Muscle layer of duodenum (tissue), 2 donors: Measurements from ENCODE around the gene USF1.
"Not testable (repeated sequence)": the region's sequence is repeated elsewhere in the genome, so short reads cannot be mapped to it uniquely, and the experiment has no call there.

Experiments used
- H3K27ac ChIP-seq: one replicate; pipeline ENCODE4 v1.7.0; 2013; ENCODE audit warnings: mild to moderate bottlenecking, low read length
- H3K27me3 ChIP-seq: one replicate; pipeline ENCODE4 v1.7.0; 2013; ENCODE audit warnings: low read depth, mild to moderate bottlenecking, control low read depth, low read length
- H3K36me3 ChIP-seq, 2 donors: one replicate each; pipeline ENCODE4 v1.7.0; 2013; ENCODE audit warnings: low read length in 2 of 2, control low read depth in 1 of 2, mild to moderate bottlenecking in 1 of 2; ENCODE audit not compliant: insufficient read depth in 2 of 2, control insufficient read depth in 1 of 2
- H3K4me1 ChIP-seq, 2 donors: one replicate each; pipeline ENCODE4 v1.7.0; 2013; ENCODE audit warnings: low read length in 2 of 2, mild to moderate bottlenecking in 2 of 2, control low read depth in 1 of 2, moderate library complexity in 1 of 2; ENCODE audit not compliant: insufficient read depth in 2 of 2, control insufficient read depth in 1 of 2
- H3K4me3 ChIP-seq, 2 donors: one replicate each; pipeline ENCODE4 v1.7.0; 2013; ENCODE audit warnings: low read length in 2 of 2, low read depth in 1 of 2, mild to moderate bottlenecking in 1 of 2
- H3K9me3 ChIP-seq, 2 donors: one replicate each; pipeline ENCODE4 v1.7.0; 2013; ENCODE audit warnings: low read length in 2 of 2, control low read depth in 1 of 2, mild to moderate bottlenecking in 1 of 2; ENCODE audit not compliant: control insufficient read depth in 1 of 2
- donor health status: healthy.

USF1 gene

DNA sequence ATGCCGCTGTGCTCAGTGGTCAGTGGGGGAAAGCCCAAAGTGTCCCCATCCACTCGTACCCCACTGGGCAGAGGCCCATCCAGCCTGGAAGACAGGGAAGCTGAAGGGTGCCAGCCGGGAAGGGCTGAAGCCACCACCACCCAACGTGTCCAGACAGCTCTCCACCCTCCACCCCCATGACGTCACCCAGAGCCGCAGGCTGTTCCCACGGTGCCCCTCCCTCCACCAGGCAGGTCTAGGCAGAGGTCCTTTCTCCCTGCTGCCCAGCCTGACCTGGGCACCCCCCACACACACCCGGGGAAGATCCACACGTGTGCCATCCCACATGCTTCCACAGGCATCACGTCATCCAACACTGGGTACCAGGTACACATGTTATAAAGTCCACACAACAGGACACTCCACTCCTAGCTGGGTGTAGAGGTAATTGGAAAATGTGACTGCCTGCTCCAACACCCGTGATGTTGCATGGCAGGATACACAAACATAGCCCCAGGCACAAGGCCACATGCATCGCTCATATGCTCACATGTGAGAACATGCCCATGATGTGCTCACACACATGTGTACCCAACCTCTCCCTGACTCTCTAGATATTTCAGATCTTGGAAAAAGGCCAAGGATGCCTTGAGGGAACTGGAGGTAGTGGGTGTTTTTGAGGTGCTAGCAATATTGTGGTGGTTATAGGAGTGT, 29.0 kb upstream of the USF1 start:
- H3K4me1 ChIP-seq, result no peaks in the 10 kb centered on the region

DNA sequence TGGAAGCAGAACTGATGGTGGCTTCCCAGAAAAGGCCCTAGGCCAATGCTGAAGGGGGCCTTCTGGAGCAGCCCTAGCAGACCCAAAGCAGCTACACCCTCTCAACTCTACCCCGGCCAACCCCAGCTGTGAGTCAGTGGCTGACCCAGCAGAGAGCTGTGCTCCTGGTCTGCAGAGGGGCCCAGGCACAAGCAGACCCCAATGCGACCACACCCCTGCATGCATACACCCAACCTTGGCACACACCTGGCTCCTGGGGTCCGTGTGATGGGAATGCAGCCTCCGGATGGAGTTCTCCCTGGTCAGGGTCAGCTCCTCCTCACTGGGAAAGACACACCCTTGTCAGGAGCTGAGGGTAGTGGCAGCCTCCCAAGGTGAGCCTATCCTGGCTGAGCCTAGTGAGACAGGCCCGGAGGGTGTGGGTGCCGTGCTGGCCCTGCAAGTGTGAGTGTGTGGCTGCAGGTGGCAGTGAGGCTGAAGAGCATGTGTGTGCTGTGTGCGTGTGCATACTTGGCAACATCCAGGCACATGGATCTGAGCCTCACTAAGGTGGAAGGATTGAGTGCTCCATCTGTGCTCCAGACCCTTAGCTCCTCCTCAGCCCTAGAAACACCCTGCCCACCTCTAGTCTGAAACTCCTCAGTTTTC, 27.8 kb upstream of the USF1 start:
- H3K4me1 ChIP-seq, result no peaks in the 10 kb centered on the region
- no peaks in the 10 kb centered on the region for H3K36me3 ChIP-seq
- no peak overlapping the region for H3K4me3 ChIP-seq
- no peak overlapping the region for H3K27ac ChIP-seq
- no peaks in the 10 kb centered on the region for H3K27me3 ChIP-seq
- no peaks in the 10 kb centered on the region for H3K9me3 ChIP-seq

More for the DNA sequence above, 29.0 kb upstream of the USF1 start:
- Histone ChIP-seq H3K27me3 (no peaks in the 10 kb centered on the region), H3K27ac (no peak overlapping the region), H3K36me3 (no peaks in the 10 kb centered on the region), H3K4me3 (no peak overlapping the region), H3K9me3 (no peaks in the 10 kb centered on the region)

DNA sequence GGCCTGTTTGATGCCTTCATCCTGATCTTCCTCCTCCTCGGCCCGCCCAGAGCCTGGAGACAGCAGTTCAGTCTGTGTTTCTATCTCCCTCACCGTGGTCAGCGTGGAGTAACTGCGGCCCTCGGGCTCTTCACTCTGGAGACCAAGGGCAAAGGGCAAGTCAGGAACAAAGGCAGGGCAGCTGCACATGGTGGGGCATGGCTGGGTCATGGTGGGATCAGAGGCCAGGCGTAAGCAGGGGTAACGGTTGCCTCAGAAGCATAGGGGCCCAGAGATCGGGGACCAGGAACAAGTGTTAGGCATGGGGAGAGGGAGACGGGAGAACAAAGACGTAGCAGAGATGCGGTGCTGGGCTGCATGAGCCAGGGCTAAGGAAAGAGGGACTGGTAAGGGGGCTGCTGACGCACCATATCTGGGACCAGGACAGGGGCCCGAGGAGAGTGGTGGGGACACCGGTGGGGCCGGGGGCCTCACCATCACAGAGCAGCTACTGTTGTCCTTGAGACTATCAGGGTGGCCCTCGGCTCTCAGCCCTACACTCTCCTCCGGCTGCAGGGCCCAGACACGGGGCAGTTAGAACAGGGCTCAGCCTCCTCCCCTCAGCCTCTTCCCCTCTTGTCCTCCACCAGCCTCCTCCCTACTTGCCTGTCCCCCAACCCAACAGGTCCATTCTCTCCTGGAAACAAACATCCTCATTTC, 27.1 kb upstream of the USF1 start:
- H3K27me3 ChIP-seq, result no peaks in the 10 kb centered on the region
- no peak overlapping the region for H3K27ac ChIP-seq
- no peaks in the 10 kb centered on the region for H3K36me3 ChIP-seq
- H3K9me3 ChIP-seq, result no peaks in the 10 kb centered on the region
- no peaks in the 10 kb centered on the region for H3K4me1 ChIP-seq
- H3K4me3 ChIP-seq, result no peak overlapping the region

DNA sequence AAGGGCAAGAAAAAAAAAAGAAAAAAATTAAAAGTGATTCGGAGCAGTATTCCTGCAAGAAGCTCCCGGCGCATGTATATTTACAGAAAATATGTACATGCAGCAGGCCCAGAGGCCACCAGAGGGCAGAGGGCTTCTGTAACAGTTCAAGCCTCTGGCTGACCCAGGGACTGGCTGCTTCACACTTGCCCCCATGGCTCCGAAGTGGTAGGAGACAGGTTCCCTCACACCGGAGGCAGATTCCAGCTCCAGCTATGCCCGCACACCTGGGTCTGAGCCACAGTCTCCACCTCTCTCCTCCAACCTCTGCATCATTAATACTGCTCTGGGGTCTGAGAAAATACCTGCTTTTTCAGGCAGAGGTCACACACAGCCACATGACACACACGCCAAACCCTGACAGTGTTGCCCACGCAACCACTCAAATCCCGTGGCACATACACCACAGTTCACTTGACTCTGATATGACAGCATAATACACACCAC, 26.2 kb upstream of the USF1 start:
- Histone ChIP-seq H3K9me3 (no peaks in the 10 kb centered on the region), H3K4me1 (no peaks in the 10 kb centered on the region), H3K27me3 (no peaks in the 10 kb centered on the region), H3K4me3 (no peak overlapping the region), H3K27ac (no peak overlapping the region), H3K36me3 (no peaks in the 10 kb centered on the region)

DNA sequence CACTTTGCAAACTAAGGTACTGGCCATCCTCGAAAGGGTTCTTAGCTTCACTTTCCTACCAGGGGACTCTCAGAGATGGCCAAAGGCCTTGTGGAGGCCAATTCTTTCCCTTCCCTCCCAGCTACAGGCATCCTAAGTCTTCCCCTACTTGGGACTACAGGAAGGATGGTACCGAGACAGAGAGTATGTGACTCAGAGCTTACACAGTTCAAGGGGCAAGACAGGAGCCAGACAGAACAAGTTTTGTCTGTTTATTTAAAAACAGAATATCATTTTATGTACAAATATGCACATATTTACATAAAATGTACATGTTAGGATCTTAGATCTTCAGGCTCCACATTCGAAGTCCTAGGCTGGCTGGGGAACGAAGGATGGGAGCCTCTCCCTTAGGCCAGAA, 25.0 kb upstream of the USF1 start:
- H3K27me3 ChIP-seq, result no peaks in the 10 kb centered on the region
- no peak overlapping the region for H3K27ac ChIP-seq
- H3K36me3 ChIP-seq, result no peaks in the 10 kb centered on the region
- H3K9me3 ChIP-seq, result no peaks in the 10 kb centered on the region
- no peak overlapping the region for H3K4me3 ChIP-seq
- no peaks in the 10 kb centered on the region for H3K4me1 ChIP-seq

DNA sequence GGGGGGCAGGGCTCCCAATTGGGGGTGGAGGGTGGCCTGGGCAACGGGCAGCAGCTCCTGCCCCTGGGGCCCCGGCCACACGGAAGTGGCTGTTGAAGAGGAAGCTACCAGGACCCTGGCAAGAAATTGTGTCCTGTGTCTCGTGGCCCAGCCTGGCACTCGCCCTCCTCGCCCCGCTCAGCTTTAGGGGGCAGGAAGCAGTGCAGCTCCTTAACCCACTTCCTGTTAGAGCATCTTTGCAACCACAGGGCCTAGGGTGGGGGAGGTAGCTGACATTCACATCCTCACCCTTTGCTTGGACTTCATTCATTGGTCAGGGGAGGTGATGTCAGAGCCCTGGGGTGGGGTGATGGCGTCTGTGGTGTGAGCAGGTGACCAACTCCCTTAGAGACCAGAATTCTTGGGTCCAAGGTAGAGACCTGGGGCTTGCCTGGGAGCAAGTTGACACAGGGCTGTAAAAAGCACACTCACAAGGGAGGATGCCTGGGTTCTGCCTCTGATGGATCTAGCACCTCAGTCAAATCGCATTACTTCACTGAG, 24.0 kb upstream of the USF1 start, which contains the start of gene ARHGAP30:
Gene ARHGAP30 (minus strand): TSS at position 161 of the 540 bp plus-strand sequence. CDS start 267 bp downstream, outside the sequence.
- Histone ChIP-seq H3K4me3 (peak within 1 kb of the TSS; percentile 58), H3K36me3 (no peaks in the 10 kb centered on the region), H3K27me3 (no peaks in the 10 kb centered on the region), H3K9me3 (no peaks in the 10 kb centered on the region), H3K4me1 (no peaks in the 10 kb centered on the region), H3K27ac (peak within 1 kb of the TSS; percentile 76)

DNA sequence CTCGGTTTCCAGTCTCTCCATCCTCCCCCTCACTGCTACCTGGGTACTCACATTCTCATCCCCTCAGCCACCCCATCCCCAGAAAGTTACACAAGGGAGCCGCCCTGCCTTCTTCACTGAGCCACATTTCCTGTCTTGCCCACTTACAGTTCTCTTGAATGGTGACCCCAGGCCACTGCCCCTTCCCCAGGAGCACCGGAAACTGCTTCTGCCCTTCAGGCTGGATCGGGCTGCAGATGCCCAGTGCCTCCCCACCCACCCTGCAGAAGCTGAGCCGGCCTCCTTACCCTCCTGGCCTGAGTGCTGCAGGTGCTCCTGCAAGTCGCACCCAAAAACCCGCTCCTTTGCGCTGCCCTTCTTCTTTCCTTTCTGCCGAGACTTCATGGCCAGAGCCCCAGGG, 23.5 kb upstream of the USF1 start:
- Histone ChIP-seq H3K4me3 (peak overlapping the region; percentile 58), H3K9me3 (no peaks in the 10 kb centered on the region), H3K27me3 (no peaks in the 10 kb centered on the region), H3K36me3 (no peaks in the 10 kb centered on the region), H3K27ac (peak overlapping the region; percentile 76), H3K4me1 (no peaks in the 10 kb centered on the region)

DNA sequence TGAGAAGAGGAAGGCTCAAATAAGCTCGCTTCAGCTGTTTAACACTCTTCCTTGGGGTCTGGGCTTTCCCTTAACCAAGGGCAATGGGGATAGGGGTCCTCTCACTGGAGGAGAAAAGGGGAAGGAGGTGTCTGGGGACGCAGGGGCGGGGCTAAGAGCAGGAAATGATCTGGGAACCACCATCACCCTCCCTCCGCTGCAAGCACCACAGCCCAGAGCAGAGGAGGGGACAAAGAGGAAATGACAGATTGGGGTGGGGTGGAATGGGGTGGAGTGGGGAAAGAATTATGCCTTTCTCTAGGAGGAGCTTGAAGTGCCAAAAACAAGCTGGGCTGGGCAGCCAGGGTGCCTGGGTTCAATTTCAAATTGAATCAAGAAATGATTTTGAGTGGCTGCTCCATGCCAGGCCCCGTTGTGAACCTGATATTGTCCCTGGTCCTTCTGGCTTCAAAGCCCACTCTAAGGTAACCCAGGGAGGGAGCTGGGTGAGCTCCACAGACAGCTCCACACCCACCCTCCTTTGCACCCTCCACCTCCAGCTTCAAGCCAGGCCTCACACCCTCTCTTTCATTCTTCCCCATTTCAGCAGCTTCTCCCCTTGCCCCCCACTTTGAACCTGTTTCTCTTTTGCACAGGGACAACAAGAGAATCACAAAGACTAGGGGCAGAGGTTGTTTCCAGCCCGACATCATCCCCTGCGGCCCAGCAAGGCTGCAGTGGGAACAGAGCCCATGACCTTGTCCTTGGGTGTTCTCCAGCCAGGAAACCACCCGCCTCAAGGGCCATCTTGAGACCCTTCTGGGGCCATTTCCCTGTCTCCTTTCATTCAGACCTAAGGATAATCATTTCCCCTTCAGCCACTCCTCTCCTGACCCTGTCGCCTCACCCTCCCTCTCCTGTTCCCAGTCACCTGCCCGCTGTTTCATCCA, 22.8 kb upstream of the USF1 start:
- H3K4me3 ChIP-seq, result peak overlapping the region; percentile 58
- H3K27me3 ChIP-seq, result no peaks in the 10 kb centered on the region
- no peaks in the 10 kb centered on the region for H3K36me3 ChIP-seq
- no peaks in the 10 kb centered on the region for H3K4me1 ChIP-seq
- H3K9me3 ChIP-seq, result no peaks in the 10 kb centered on the region
- H3K27ac ChIP-seq, result peak overlapping the region; percentile 76

DNA sequence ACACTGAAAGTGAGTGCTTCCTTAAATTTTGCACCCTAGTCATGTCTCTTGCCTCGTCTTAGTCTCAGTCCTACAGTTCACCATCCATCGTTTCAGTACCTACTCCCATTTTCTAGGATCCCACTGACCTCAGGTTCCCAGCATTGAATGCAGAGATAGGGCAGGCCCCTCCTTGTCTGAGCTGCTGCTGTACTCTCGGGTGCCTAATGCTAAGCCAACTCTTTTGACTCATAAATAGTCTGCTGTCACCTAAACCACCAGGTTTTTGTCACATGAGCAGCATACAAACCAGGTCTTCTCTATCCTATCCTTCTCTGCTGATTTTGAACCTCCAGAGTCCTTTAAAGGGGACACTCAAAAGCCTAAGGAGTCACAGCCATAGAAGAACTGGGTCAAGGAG, 20.9 kb upstream of the USF1 start:
- Histone ChIP-seq H3K36me3 (no peaks in the 10 kb centered on the region), H3K27ac (no peak overlapping the region), H3K4me3 (no peak overlapping the region), H3K27me3 (no peaks in the 10 kb centered on the region), H3K4me1 (no peaks in the 10 kb centered on the region), H3K9me3 (no peaks in the 10 kb centered on the region)

DNA sequence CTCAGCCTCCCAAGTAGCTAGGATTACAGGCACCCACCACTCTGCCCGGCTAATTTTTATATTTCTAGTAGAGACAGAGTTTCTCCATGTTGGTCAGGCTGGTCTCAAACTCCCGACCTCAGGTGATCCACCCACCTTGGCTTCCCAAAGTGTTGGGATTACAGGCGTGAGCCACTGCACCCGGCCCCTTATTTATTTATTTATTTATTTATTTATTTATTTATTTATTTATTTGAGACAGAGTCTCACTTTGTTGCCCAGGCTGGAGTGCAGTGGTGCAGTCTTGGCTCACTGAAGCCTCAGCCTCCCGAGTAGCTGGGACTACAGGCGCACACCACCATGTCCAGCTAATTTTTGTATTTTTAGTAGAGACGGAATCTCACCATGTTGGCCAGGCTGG, 19.9 kb upstream of the USF1 start:
- not testable (repeated sequence) for H3K4me3 ChIP-seq, H3K27ac ChIP-seq, H3K9me3 ChIP-seq, H3K4me1 ChIP-seq, H3K27me3 ChIP-seq, H3K36me3 ChIP-seq
